Sigmoid colon (tissue), 3 donors: ENCODE results near the gene VIL1.

Experiments
- POLR2A ChIP-seq, 2 donors: fragments of 450-650 bp; IDR thresholded peaks; one replicate each; pipeline ENCODE4 v1.6.1; 2016; ENCODE audit warnings: antibody characterized with exemption in 2 of 2, mild to moderate bottlenecking in 2 of 2, moderate library complexity in 2 of 2
- TF ChIP-seq, protein P1 (sequence below), 4 experiments: fragments of 450-650 bp in 3 of 4; fragments of 200-600 bp in 1 of 4; IDR thresholded peaks; one replicate each; pipeline ENCODE4 v1.5.1; 2016 to 2019; ENCODE audit warnings: antibody characterized with exemption in 4 of 4, mild to moderate bottlenecking in 3 of 4, moderate library complexity in 2 of 4

DNA sequence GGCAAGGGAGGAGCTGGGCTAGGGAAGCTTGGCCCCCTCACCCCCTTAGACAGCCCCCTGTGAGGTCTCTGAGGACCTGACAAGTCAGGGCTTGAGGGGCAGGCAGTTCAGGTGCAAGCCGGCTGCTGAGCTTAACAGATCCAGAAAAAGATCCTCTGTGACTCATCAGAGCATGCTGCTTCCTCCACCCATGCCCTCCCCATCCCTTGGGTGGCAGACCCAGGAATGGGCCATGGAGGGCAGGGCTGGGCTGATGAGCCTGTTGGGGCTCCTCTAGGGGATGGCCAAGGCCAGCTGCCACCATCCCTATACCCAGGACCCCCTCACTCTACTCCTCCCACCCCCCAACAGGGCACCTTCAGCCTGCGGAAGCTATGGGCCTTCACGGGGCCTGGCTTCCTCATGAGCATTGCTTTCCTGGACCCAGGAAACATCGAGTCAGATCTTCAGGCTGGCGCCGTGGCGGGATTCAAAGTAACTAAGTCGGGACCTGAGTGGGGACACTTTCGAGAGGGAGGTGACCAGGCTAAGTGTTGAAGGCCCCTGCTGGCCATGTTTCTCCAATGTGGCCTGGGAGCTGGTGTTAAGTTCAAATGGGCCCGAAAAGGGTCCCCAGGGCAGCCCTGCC is 34.9 kb upstream of the VIL1 start:
- TF ChIP-seq POLR2A (IDR thresholded peaks at IDR 0.05) = no peak
- TF ChIP-seq, protein P1, sequence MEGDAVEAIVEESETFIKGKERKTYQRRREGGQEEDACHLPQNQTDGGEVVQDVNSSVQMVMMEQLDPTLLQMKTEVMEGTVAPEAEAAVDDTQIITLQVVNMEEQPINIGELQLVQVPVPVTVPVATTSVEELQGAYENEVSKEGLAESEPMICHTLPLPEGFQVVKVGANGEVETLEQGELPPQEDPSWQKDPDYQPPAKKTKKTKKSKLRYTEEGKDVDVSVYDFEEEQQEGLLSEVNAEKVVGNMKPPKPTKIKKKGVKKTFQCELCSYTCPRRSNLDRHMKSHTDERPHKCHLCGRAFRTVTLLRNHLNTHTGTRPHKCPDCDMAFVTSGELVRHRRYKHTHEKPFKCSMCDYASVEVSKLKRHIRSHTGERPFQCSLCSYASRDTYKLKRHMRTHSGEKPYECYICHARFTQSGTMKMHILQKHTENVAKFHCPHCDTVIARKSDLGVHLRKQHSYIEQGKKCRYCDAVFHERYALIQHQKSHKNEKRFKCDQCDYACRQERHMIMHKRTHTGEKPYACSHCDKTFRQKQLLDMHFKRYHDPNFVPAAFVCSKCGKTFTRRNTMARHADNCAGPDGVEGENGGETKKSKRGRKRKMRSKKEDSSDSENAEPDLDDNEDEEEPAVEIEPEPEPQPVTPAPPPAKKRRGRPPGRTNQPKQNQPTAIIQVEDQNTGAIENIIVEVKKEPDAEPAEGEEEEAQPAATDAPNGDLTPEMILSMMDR (IDR thresholded peaks at IDR 0.05) = no peak
